NB4 (cell line): Measurements from ENCODE around the gene PIP4K2A.

Experiments used
- MYC ChIP-seq: IDR thresholded peaks from 2 replicates; pipeline ENCODE4 v1.6.1; 2011; ENCODE audit warnings: low read depth, low read length
- POLR2A ChIP-seq: IDR thresholded peaks from 2 replicates; pipeline ENCODE4 v1.6.1; 2011; ENCODE audit warnings: mild to moderate bottlenecking; ENCODE audit not compliant: insufficient read length; ENCODE audit errors: extremely low read depth
- TF ChIP-seq, protein P1 (sequence below): IDR thresholded peaks from one replicate; pipeline ENCODE4 v1.5.1; 2012; ENCODE audit warnings: low read depth, low read length
- TF ChIP-seq, protein P2 (sequence below): IDR thresholded peaks from 2 replicates; pipeline ENCODE4 v1.6.1; 2011; ENCODE audit warnings: low read depth, low read length

DNA sequence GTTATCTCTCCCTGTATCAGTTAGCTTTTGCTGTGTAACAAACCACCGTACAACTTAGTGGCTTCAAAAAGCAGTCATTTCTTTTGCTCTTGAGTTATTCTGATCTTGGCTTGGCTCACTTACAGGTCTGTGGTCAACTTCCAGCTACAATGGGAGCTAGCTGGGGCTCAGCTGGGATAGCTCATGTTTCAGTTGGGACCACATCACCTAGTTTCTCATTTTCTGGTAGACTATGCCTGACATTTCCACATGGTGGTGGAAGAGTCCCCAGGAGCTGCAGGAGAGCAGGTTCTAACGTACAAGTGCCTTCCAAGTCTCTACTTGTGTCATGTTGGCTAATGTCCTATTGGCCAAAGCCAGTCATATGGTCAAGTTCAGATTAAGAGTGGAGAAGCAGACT lies 25.8 kb upstream of the PIP4K2A start:
- TF ChIP-seq, protein P1, sequence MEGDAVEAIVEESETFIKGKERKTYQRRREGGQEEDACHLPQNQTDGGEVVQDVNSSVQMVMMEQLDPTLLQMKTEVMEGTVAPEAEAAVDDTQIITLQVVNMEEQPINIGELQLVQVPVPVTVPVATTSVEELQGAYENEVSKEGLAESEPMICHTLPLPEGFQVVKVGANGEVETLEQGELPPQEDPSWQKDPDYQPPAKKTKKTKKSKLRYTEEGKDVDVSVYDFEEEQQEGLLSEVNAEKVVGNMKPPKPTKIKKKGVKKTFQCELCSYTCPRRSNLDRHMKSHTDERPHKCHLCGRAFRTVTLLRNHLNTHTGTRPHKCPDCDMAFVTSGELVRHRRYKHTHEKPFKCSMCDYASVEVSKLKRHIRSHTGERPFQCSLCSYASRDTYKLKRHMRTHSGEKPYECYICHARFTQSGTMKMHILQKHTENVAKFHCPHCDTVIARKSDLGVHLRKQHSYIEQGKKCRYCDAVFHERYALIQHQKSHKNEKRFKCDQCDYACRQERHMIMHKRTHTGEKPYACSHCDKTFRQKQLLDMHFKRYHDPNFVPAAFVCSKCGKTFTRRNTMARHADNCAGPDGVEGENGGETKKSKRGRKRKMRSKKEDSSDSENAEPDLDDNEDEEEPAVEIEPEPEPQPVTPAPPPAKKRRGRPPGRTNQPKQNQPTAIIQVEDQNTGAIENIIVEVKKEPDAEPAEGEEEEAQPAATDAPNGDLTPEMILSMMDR = no peak
- TF ChIP-seq POLR2A = no peak
- TF ChIP-seq, protein P2, sequence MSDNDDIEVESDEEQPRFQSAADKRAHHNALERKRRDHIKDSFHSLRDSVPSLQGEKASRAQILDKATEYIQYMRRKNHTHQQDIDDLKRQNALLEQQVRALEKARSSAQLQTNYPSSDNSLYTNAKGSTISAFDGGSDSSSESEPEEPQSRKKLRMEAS = no peak
- no peak for TF ChIP-seq MYC
